DOHH2 (cell line): Measurements from ENCODE around the gene JAK1.

ENCODE experiments used
- H3F3A ChIP-seq: fragments of 200-600 bp; sonication (generic), shearing (Covaris generic); 2 replicates; pipeline ENCODE4 v1.6.0; 2016; ENCODE audit warnings: antibody characterized with exemption, mild to moderate bottlenecking; ENCODE audit not compliant: control insufficient read depth, insufficient read depth
- H3K27ac ChIP-seq: fragments of 200-600 bp; sonication (generic); 2 replicates; pipeline ENCODE4 v1.5.1; 2014; ENCODE audit warnings: low read depth, mild to moderate bottlenecking, low read length, moderate library complexity
- H3K27me3 ChIP-seq: fragments of 200-600 bp; sonication (generic); 2 replicates; pipeline ENCODE4 v1.6.1; 2014; ENCODE audit warnings: mild to moderate bottlenecking, low read length, mixed read lengths; ENCODE audit not compliant: control insufficient read depth
- H3K36me3 ChIP-seq: fragments of 200-600 bp; sonication (generic); 2 replicates; pipeline ENCODE4 v1.6.1; 2014; ENCODE audit warnings: mild to moderate bottlenecking, low read length, moderate library complexity, mixed read lengths; ENCODE audit not compliant: control insufficient read depth
- H3K4me1 ChIP-seq: fragments of 200-600 bp; sonication (generic); 2 replicates; pipeline ENCODE4 v1.6.1; 2014; ENCODE audit warnings: mild to moderate bottlenecking, low read length, mixed read lengths; ENCODE audit not compliant: control insufficient read depth
- H3K4me2 ChIP-seq: fragments of 200-600 bp; sonication (generic); 2 replicates; pipeline ENCODE4 v1.6.0; 2014; ENCODE audit warnings: mild to moderate bottlenecking, low read length, moderate library complexity
- H3K4me3 ChIP-seq: fragments of 200-600 bp; sonication (generic); 2 replicates; pipeline ENCODE4 v1.5.1; 2014; ENCODE audit warnings: mild to moderate bottlenecking, low read length, mixed read lengths
- H3K79me2 ChIP-seq: fragments of 200-600 bp; sonication (generic); 2 replicates; pipeline ENCODE4 v1.6.1; 2014; ENCODE audit warnings: mild to moderate bottlenecking, low read length, mixed read lengths; ENCODE audit not compliant: control insufficient read depth
- H3K9me2 ChIP-seq: fragments of 200-600 bp; sonication (generic); replicated peaks from 2 replicates; pipeline ENCODE4 v1.6.1; 2014; ENCODE audit warnings: mild to moderate bottlenecking, low read length, mixed read lengths; ENCODE audit not compliant: control insufficient read depth
- H3K9me3 ChIP-seq: fragments of 200-600 bp; sonication (generic); 2 replicates; pipeline ENCODE4 v1.6.1; 2014; ENCODE audit warnings: antibody characterized with exemption, low read length, mixed read lengths; ENCODE audit not compliant: control insufficient read depth, insufficient read depth
- H4K20me1 ChIP-seq: fragments of 200-600 bp; sonication (generic); 2 replicates; pipeline ENCODE4 v1.6.0; 2014; ENCODE audit warnings: low read depth, mild to moderate bottlenecking, antibody characterized with exemption, low read length, moderate library complexity; ENCODE audit not compliant: control insufficient read depth, insufficient read depth
- CTCF ChIP-seq: fragments of 200-600 bp; sonication (generic); IDR thresholded peaks from one replicate; pipeline ENCODE4 v1.5.1; 2014; ENCODE audit warnings: antibody characterized with exemption, mild to moderate bottlenecking, low read depth, low read length; ENCODE audit not compliant: poor library complexity, severe bottlenecking
- EZH2phosphoT487 ChIP-seq: fragments of 200-600 bp; sonication (generic); IDR thresholded peaks from 2 replicates; pipeline ENCODE4 v1.6.1; 2017; ENCODE audit warnings: borderline replicate concordance, mild to moderate bottlenecking, antibody characterized with exemption, low read length, moderate library complexity, mixed read lengths

Gene JAK1

GRCh38 chr1:64857347-64857746 is 109.0 kb downstream of the JAK1 start:
- Histone ChIP-seq H4K20me1 (0 out of 2 replicates have a peak, but pooled peaks cover 2% of the 10 kb centered on the region), H3K27ac (no peak overlapping the region), H3K27me3 (no peaks in the 10 kb centered on the region), H3K9me2 (no peaks in the 10 kb centered on the region), H3K36me3 (peaks cover 76% of the 10 kb centered on the region), H3F3A (no peaks in the 10 kb centered on the region), H3K9me3 (no peaks in the 10 kb centered on the region), H3K4me1 (peaks cover 16% of the 10 kb centered on the region), H3K79me2 (no peaks in the 10 kb centered on the region), H3K4me2 (no peak overlapping the region), H3K4me3 (no peak overlapping the region)
- TF ChIP-seq CTCF, result no peak

- H3K4me2 ChIP-seq, result no peak overlapping the region
- H3F3A ChIP-seq, result no peaks in the 10 kb centered on the region
- no peaks in the 10 kb centered on the region for H3K27me3 ChIP-seq
- H4K20me1 ChIP-seq, result no peaks in the 10 kb centered on the region
- no peak overlapping the region for H3K4me3 ChIP-seq
- H3K36me3 ChIP-seq, result peaks cover 70% of the 10 kb centered on the region
- H3K27ac ChIP-seq, result no peak overlapping the region
- no peak for TF ChIP-seq CTCF
- TF ChIP-seq EZH2phosphoT487, result no peak
- H3K9me2 ChIP-seq, result no peaks in the 10 kb centered on the region
- H3K4me1 ChIP-seq, result peaks cover 13% of the 10 kb centered on the region
- no peaks in the 10 kb centered on the region for H3K79me2 ChIP-seq
- no peaks in the 10 kb centered on the region for H3K9me3 ChIP-seq
These were observed 109.8 kb downstream of the JAK1 start for GRCh38 chr1:64856553-64856952.

- H3K36me3 ChIP-seq, result peaks cover 66% of the 10 kb centered on the region
- no peaks in the 10 kb centered on the region for H3K79me2 ChIP-seq
- H4K20me1 ChIP-seq, result no peaks in the 10 kb centered on the region
- no peaks in the 10 kb centered on the region for H3K9me2 ChIP-seq
- no peak overlapping the region for H3K4me3 ChIP-seq
- TF ChIP-seq EZH2phosphoT487 (no peak), CTCF (no peak)
- no peaks in the 10 kb centered on the region for H3K9me3 ChIP-seq
- H3K4me1 ChIP-seq, result peaks cover 5% of the 10 kb centered on the region
- H3K27ac ChIP-seq, result no peak overlapping the region
- no peak overlapping the region for H3K4me2 ChIP-seq
- H3F3A ChIP-seq, result no peaks in the 10 kb centered on the region
- no peaks in the 10 kb centered on the region for H3K27me3 ChIP-seq
These were observed 110.8 kb downstream of the JAK1 start for GRCh38 chr1:64855557-64855956.

- H3F3A ChIP-seq, result no peaks in the 10 kb centered on the region
- no peak overlapping the region for H3K4me2 ChIP-seq
- peaks cover 5% of the 10 kb centered on the region for H3K4me1 ChIP-seq
- no peaks in the 10 kb centered on the region for H3K27me3 ChIP-seq
- H3K36me3 ChIP-seq, result peaks cover 68% of the 10 kb centered on the region
- H3K27ac ChIP-seq, result no peak overlapping the region
- no peaks in the 10 kb centered on the region for H3K79me2 ChIP-seq
- no peaks in the 10 kb centered on the region for H4K20me1 ChIP-seq
- H3K4me3 ChIP-seq, result no peak overlapping the region
- H3K9me2 ChIP-seq, result no peaks in the 10 kb centered on the region
- TF ChIP-seq EZH2phosphoT487 (no peak), CTCF (no peak)
- H3K9me3 ChIP-seq, result no peaks in the 10 kb centered on the region
These were observed 111.7 kb downstream of the JAK1 start for GRCh38 chr1:64854674-64855073.
